GM19324 (cell line): ENCODE data around the gene FGF1.

Experiments
- ATAC-seq: cut with Tn5 transposase; IDR thresholded peaks from one replicate; pipeline ENCODE4 v1.9.1; 2021; ENCODE audit warnings: mild to moderate bottlenecking, moderate library complexity; ENCODE audit not compliant: unreplicated experiment, low FRiP score

Gene FGF1

GRCh38 chr5:142671801-142672200, 14.1 kb downstream of the FGF1 start:
- ATAC-seq: no peak

GRCh38 chr5:142671266-142671665, 14.6 kb downstream of the FGF1 start:
- no peak for ATAC-seq

GRCh38 chr5:142670804-142671203, 15.1 kb downstream of the FGF1 start:
- ATAC-seq: no peak

GRCh38 chr5:142669477-142669876, 16.4 kb downstream of the FGF1 start:
- no peak for ATAC-seq

- ATAC-seq: no peak
Measured at GRCh38 chr5:142668336-142668735, 17.6 kb downstream of the FGF1 start.

GRCh38 chr5:142667831-142668230, 18.1 kb downstream of the FGF1 start:
- no peak for ATAC-seq

- ATAC-seq: no peak
Measured at GRCh38 chr5:142664636-142665035, 21.3 kb downstream of the FGF1 start.

- no peak for ATAC-seq
Measured at GRCh38 chr5:142664067-142664466, 21.8 kb downstream of the FGF1 start.

- no peak for ATAC-seq
Measured at GRCh38 chr5:142663246-142663645, 22.6 kb downstream of the FGF1 start.

GRCh38 chr5:142661957-142662356, 23.9 kb downstream of the FGF1 start:
- no peak for ATAC-seq

GRCh38 chr5:142661143-142661542, 24.7 kb downstream of the FGF1 start:
- no peak for ATAC-seq

- ATAC-seq: no peak
Measured at GRCh38 chr5:142660731-142661130, 25.2 kb downstream of the FGF1 start.

GRCh38 chr5:142660196-142660595, 25.7 kb downstream of the FGF1 start:
- ATAC-seq: no peak

- no peak for ATAC-seq
Measured at GRCh38 chr5:142659405-142659804, 26.5 kb downstream of the FGF1 start.

- ATAC-seq: no peak
Measured at GRCh38 chr5:142658278-142658677, 27.6 kb downstream of the FGF1 start.

GRCh38 chr5:142657446-142657845, 28.4 kb downstream of the FGF1 start:
- no peak for ATAC-seq

GRCh38 chr5:142655339-142656267, 30.3 kb downstream of the FGF1 start:
- no peak for ATAC-seq

- ATAC-seq: no peak
Measured at GRCh38 chr5:142654578-142655058, 31.3 kb downstream of the FGF1 start.

- no peak for ATAC-seq
Measured at GRCh38 chr5:142653321-142653720, 32.6 kb downstream of the FGF1 start.

GRCh38 chr5:142652563-142652962, 33.3 kb downstream of the FGF1 start:
- ATAC-seq: no peak

GRCh38 chr5:142650881-142651280, 35.0 kb downstream of the FGF1 start:
- ATAC-seq: no peak

GRCh38 chr5:142650060-142650459, 35.8 kb downstream of the FGF1 start:
- ATAC-seq: no peak
